NCI-H2107 (cell line): Measurements from ENCODE around the gene RSPRY1.
A peak's percentile ranks its signal among the peaks of the same experiment; 100 is the strongest.
"Not testable (repeated sequence)": the region's sequence is repeated elsewhere in the genome, so short reads cannot be mapped to it uniquely, and the experiment has no call there.

Experiments used
- DNase-seq: peaks from one replicate; lab custom pipeline; 2025; lab: John Stamatoyannopoulos, UW

The RSPRY1 gene

GRCh38 chr16:57271867-57272495 lies 85.9 kb downstream of the RSPRY1 start:
- no peak for DNase-seq

DNA sequence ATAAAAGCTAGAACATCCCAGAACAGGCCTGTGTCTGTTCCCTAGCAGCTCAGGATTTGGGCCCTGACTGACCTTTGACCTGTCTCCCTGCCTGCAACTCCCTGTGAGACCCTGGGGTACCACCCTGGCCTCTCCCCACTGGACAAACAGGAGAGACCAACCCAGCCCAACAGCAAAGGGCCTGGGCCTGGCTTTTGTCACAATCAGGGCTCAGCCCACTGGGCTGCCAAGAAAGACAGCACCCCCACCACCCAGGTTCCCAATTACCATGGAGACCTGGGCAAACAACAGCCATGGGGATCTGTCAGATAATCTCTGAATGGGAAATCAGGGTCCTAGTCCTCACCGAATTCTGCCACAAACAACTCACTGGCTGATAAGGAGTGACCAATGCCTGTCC lies 87.2 kb downstream of the RSPRY1 start:
- no peak for DNase-seq

GRCh38 chr16:57273826-57274225 lies 87.7 kb downstream of the RSPRY1 start:
- no peak for DNase-seq

DNA sequence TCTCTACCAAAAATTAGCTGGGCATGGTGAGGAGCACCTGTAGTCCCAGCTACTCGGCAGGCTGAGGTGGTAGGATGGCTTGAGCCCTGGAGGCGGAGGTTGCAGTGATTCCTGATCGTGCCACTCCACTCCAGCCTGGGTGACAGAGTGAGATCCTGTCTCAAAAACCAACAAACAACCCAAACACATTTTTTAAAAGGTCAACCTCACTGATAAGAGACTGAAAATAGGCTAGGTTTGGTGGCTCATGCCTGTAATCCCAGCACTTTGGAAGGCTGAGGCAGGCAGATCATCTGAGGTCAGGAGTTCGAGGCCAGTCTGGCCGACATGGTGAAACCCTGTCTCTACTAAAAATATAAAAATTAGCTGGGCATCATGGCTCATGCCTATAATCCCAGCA lies 89.8 kb downstream of the RSPRY1 start:
- DNase-seq, result not testable (repeated sequence)

DNA sequence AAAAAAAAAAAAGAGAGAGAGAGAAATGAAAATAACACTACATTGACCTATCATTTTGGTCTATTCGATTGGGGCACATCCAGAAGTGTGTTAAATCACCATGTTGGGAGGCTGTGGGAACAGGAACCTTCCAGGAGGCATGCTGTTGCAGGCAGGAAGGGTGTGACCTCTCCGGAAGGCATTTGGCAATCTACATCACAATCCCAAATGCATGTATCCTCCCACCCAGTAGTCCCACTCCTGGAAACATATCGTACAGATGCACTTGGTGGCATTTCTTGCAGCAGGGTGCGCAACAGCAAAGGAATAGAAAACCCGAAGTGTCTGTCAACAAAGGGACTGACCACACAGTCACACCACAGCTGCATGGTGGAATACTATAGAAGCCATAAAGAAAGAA lies 90.5 kb downstream of the RSPRY1 start:
- no peak for DNase-seq

- no peak for DNase-seq
These were observed 91.5 kb downstream of the RSPRY1 start for GRCh38 chr16:57277586-57277985.

- DNase-seq, result no peak
These were observed 92.4 kb downstream of the RSPRY1 start for GRCh38 chr16:57278494-57278893.

DNA sequence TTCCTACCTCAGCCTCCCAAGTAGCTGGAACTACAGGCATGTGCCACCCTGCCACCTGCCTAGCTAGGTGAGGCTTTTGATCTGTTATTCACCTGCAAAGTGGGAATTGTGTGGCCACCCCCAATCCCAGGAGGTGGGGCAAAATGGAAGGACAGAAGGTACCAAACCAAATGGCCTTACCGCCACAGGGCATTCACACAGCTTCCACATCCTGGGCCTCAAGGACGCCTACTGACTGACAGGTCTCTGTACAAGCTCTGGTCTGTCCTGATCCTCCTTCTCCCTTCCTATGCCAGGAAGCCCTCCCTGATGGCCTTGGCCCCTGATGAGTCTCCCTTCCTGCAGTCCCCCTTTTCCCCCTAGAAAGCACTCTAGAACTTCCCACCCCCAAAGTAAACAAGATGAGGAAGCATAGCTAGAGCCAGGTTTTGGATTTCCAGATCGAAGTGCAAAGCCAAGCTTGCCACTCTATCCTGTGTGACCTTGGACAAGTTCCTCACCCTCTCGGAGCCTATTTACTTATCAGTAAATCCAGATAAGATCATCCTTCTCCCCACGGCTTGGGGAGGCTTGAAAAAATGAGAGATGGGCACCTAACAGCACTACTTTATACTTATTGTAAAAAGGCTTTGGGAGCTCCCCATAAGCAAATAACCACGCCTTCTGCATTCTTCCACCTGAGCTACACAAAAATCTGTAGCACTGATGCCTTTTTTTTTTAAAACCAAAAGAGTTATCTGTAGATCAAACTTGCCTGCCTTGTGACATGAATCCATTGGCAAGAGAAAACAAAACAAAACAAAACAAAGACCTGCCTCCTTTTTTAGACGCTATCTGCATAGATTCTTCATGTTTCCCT lies 93.9 kb downstream of the RSPRY1 start:
- no peak for DNase-seq

- DNase-seq, result no peak
These were observed 95.7 kb downstream of the RSPRY1 start for GRCh38 chr16:57281791-57282190.

DNA sequence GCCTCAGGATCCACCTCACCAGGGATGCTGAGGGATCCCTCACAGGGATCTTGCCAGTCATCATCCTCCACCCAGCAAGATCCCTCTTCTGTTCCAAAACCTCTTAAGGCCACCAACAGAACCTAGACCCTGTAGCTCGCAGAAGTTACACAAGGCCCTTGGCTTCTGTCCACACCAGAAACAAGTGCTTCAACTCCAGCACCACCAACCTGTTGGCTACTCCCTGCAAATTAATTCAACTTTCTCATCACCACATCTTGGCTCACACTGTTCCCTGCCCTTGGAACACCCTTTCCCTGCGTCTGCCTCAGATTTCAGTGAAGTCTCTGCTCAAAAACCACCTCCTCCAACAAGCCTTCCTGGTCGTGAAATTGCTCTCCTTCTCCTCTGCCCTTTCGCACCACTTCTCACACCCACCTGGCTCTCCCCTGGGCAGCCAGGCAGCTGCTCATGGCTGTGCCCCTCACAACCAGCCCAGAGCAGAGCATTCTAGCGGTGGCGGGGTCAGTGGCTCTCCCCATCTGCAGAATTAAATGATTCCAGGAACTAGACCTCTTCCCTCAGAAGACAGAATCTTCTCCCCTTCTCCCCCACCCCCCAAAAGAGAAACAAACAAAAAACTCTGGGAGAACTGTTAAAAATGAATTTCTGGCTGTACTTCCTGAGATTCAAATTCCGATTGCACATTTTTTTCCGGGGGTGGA lies 96.5 kb downstream of the RSPRY1 start:
- DNase-seq, result no peak

- DNase-seq, result no peak
These were observed 97.3 kb downstream of the RSPRY1 start for GRCh38 chr16:57283214-57283958.

GRCh38 chr16:57283959-57284208 lies 97.8 kb downstream of the RSPRY1 start:
- DNase-seq, result no peak

- peak; percentile 65 for DNase-seq
These were observed 98.3 kb downstream of the RSPRY1 start, which contains the start of gene PLLP for GRCh38 chr16:57284209-57284951. TSS of gene PLLP (minus strand) at chr16:57284672. CDS start at chr16:57284540, 132 bp downstream.

DNA sequence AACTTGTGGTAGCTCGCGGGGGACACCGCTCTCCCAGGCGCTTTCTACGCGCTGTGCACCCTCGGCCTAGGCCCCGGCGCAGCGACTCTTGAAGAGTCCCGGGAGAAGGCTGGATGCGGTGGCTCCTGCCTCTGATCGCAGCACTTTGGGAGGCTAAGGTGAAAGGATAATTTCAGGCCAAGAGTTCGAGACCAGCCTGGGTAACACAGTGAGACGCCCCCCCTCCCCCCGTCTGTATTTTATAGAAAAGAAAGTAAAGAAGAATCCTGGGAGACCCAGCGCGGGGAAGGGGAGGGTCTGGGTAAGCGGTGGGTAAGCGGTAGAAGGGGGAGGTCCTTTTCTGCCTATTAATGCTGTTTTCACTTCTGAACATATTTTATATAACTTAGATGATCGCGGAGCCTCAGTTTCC lies 98.8 kb downstream of the RSPRY1 start:
- DNase-seq, result no peak

DNA sequence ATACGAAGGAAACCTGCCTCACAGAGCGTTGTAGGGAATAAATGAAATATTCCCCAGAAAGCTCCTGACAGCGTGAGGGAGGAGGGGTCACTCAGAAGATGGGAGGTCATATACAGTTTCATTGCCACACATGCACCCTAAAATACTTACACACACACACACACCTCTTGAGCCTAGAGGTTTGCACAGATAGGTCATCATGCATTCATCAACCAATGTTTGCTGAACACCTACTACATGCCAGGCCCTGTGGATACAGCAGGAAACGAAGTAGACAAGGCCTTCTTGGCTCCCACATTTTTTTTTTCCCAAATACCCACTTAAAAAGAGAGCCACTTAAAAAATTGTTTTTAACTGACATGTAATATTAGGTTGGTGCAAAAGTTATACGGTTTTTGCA lies 99.2 kb downstream of the RSPRY1 start:
- no peak for DNase-seq

GRCh38 chr16:57289391-57290257 lies 103.5 kb downstream of the RSPRY1 start:
- no peak for DNase-seq
